HG03060 (cell line): ENCODE results near the gene FBLIM1.

ENCODE experiments used
- ATAC-seq: cut with Tn5 transposase; IDR thresholded peaks from one replicate; pipeline ENCODE4 v1.9.1; 2021; ENCODE audit warnings: low read depth, moderate number of reproducible peaks; ENCODE audit not compliant: unreplicated experiment

FBLIM1 gene

GRCh38 chr1:15744122-15744679 is 14.4 kb upstream of the FBLIM1 start:
- no peak for ATAC-seq

- ATAC-seq: no peak
These were observed 11.2 kb upstream of the FBLIM1 start for GRCh38 chr1:15747378-15747777.

GRCh38 chr1:15748264-15748663 is 10.3 kb upstream of the FBLIM1 start:
- no peak for ATAC-seq

- no peak for ATAC-seq
These were observed 9.8 kb upstream of the FBLIM1 start for GRCh38 chr1:15748690-15749398.

- no peak for ATAC-seq
These were observed 8.9 kb upstream of the FBLIM1 start for GRCh38 chr1:15749399-15750291.

- ATAC-seq: no peak
These were observed 7.7 kb upstream of the FBLIM1 start for GRCh38 chr1:15750924-15751323.

- ATAC-seq: no peak
These were observed 6.9 kb upstream of the FBLIM1 start for GRCh38 chr1:15751717-15752116.

- ATAC-seq: no peak
These were observed 4.8 kb upstream of the FBLIM1 start for GRCh38 chr1:15753776-15754175.

- ATAC-seq: no peak
These were observed 3.5 kb upstream of the FBLIM1 start for GRCh38 chr1:15755021-15755645.

- no peak for ATAC-seq
These were observed 3.0 kb upstream of the FBLIM1 start for GRCh38 chr1:15755646-15756040.

- ATAC-seq: no peak
These were observed 2.2 kb upstream of the FBLIM1 start for GRCh38 chr1:15756143-15757015.

GRCh38 chr1:15757016-15757543 is 1.5 kb upstream of the FBLIM1 start:
- ATAC-seq: no peak

GRCh38 chr1:15757575-15758342 is 836 bp upstream of the FBLIM1 start:
- ATAC-seq: no peak

- ATAC-seq: no peak
These were observed 512 bp downstream of the FBLIM1 start for GRCh38 chr1:15758953-15759661.

- no peak for ATAC-seq
These were observed 2.1 kb downstream of the FBLIM1 start for GRCh38 chr1:15760520-15761211.

- no peak for ATAC-seq
These were observed 3.0 kb downstream of the FBLIM1 start for GRCh38 chr1:15761366-15762128.

- no peak for ATAC-seq
These were observed 4.0 kb downstream of the FBLIM1 start for GRCh38 chr1:15762546-15762945.
